ENCODE measurements around the gene FRMD7.
"Not testable (repeated sequence)": the region's sequence is repeated elsewhere in the genome, so short reads cannot be mapped to it uniquely, and the experiment has no call there.

FRMD7 gene

DNA sequence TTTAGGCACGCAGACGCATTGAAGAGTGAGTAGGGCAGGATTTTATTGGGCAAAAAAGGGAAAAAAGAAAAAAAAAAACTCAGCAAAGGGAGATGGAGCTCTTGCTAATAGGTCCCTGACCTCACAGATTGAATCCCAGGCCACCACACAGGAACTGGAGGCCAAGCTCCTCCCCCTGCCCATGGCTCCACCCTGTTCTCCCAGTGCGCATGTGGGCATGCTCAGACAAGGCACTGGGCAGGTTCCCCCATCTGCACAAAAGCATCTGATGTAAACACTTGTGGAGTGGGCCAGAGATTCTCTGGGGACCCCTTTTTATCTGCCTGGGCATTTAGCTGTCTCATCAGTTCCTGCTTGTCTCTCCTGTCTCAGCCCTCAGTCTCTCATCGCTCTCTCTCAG is 9.5 kb downstream of the FRMD7 start:
- TF ChIP-seq POLR2A (IDR thresholded peaks at IDR 0.05; ENCODE audit: low read length) (no peak), GATA1 (IDR thresholded peaks at IDR 0.05; ENCODE audit: low read depth, low read length) (no peak)
- DNase-seq, result peak in 1 of 2 experiments; percentile 1

DNA sequence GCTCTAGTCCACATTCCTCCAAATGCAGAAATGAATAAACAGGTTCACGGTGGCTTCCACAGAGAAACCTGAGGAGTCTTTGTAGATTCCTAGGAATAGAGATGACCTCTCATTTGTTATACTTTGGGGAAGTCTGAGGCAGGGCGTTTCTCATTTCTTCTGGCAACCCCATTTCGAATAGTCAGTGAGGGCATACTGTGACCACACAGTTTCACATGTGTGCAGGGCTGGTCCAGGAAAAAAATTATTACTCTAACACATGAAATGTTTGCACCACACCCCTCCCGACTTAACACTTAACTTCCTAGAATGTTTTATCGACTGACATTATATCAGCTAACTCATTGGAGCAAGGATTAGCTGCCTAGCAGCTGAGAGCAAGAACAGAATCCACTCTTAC is 12.0 kb downstream of the FRMD7 start:
- no peak for TF ChIP-seq POLR2A (IDR thresholded peaks at IDR 0.05; ENCODE audit: low read length)
- TF ChIP-seq GATA1 (IDR thresholded peaks at IDR 0.05; ENCODE audit: low read depth, low read length), result no peak
- no peak for DNase-seq

DNA sequence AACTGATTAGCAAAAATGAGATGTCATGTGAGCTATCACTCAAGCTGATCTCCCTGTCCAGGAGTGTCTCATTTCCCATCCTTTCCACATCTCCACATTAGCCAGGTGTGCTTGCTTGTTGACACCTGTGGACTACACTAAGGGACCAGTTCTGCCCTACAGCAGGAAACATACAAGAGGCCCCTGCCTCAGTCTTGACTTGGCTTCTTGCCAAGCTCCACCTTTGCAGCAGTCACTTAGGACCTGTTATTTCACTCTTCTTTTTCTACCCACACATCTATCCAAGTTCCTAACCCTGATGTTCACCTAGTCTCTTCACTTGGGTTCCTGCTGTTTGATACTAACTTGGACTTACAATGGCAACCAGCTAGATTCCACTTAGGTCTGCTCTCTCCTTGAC is 13.2 kb downstream of the FRMD7 start:
- DNase-seq, result no peak
- TF ChIP-seq GATA1 (IDR thresholded peaks at IDR 0.05; ENCODE audit: low read depth, low read length), result no peak
- no peak for TF ChIP-seq POLR2A (IDR thresholded peaks at IDR 0.05; ENCODE audit: low read length)

- no peak for TF ChIP-seq POLR2A (IDR thresholded peaks at IDR 0.05; ENCODE audit: low read length)
- TF ChIP-seq GATA1 (IDR thresholded peaks at IDR 0.05; ENCODE audit: low read depth, low read length), result no peak
- DNase-seq, result no peak
Measured at GRCh38 chrX:132107291-132107690, 20.5 kb downstream of the FRMD7 start.

DNA sequence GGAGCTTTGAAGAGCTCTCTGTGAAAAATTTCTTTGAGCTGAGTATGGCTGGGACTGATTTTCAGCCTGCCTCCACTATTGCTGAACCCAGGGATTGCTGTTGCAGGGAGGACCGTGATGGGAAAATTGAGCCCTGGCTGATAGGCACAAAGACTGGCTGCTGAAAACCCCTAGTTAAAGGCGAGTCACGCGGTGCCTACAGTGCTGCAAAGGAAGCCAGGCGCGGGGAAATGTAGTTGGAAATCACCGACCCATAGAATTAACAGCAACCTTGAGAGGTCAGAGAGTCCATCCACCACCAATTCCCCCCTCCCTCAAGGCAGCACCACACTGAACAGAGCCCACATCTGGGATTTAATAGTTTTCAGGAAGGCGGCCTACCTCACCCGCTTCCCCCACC is 26.0 kb downstream of the FRMD7 start:
- no peak for TF ChIP-seq GATA1 (IDR thresholded peaks at IDR 0.05; ENCODE audit: low read depth, low read length)
- TF ChIP-seq POLR2A (IDR thresholded peaks at IDR 0.05; ENCODE audit: low read length), result no peak
- DNase-seq, result no peak

DNA sequence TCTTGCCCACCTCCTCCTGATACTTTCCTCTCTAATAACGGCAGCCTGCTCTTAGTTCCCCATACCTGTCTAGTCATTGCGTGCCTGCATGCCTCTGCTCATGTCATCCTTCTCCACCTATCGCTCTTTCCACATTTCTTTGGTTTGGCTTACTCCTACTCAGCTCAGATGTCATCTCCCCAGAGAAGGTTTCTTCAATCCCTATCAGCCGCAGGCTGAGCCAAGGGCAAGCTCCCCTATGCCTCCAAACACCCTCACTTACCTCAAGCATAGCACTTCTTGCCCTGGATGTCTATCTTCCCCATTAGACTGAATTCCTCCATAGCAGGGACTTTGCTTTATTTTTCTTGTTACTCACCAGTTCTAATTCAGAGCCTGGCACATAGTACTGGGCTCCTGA is 26.6 kb downstream of the FRMD7 start:
- TF ChIP-seq POLR2A (IDR thresholded peaks at IDR 0.05; ENCODE audit: low read length) (no peak), GATA1 (IDR thresholded peaks at IDR 0.05; ENCODE audit: low read depth, low read length) (no peak)

GRCh38 chrX:132098704-132099103 is 29.1 kb downstream of the FRMD7 start:
- not testable (repeated sequence) for DNase-seq

More for the DNA sequence above, 26.6 kb downstream of the FRMD7 start:
- DNase-seq, result no peak

DNA sequence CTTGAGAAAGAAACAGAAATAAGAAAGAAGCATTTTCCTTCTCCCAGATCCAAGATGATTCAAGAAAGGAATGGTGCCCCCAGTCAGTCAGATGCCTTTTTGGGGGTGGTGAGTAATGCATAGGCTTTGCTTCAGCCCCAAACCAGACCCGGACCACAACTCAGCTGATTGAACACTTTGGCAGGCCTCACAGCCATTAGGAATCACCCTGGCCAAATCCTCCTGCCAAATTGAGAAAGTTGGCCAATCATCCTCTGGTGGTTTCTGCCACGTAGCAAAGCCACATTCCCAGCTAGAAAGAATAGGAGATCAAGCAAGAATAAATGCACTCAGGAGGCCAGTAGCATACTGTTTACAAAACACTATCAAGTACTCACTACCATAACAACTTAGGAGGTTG is 33.7 kb downstream of the FRMD7 start:
- DNase-seq, result no peak
- TF ChIP-seq POLR2A (IDR thresholded peaks at IDR 0.05; ENCODE audit: low read length), result no peak
- no peak for TF ChIP-seq GATA1 (IDR thresholded peaks at IDR 0.05; ENCODE audit: low read depth, low read length)

GRCh38 chrX:132093239-132093860 is 34.5 kb downstream of the FRMD7 start:
- DNase-seq, result no peak
- TF ChIP-seq GATA1 (IDR thresholded peaks at IDR 0.05; ENCODE audit: low read depth, low read length) (no peak), POLR2A (IDR thresholded peaks at IDR 0.05; ENCODE audit: low read length) (no peak)

DNA sequence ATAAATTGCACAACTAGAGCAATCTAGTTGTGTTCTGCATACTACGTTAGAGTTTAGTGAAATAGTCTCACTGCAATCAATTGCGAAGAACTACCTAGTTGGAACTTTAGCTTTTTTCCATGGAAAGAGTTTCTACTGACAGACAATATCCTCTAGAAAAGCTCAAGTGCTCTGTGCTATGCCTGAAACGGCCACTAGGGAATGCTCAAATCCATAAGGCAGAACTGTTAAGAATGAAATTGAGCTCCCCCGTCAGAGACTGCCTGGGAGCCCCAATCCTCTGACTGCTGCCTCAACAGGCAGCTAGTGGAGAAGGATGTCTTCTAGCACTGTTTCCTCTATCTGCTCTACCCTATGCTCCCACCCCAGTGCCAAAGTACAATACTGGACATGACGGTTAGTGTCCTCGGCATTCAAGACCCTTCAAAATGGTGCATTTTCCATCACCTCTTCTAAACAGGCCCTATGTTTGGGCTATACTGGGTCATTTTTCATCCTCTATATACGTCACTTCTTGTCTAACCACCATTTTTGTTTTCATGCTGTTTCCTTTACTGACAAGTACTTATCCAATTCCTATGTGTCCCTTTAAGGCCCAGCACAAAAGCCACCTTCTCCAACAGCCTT is 35.3 kb downstream of the FRMD7 start:
- peak; percentile 67 to 75 for DNase-seq
- TF ChIP-seq POLR2A (IDR thresholded peaks at IDR 0.05; ENCODE audit: low read length) (no peak), GATA1 (IDR thresholded peaks at IDR 0.05; ENCODE audit: low read depth, low read length) (no peak)

GRCh38 chrX:132090403-132091159 is 37.2 kb downstream of the FRMD7 start:
- DNase-seq, result no peak
- TF ChIP-seq POLR2A (IDR thresholded peaks at IDR 0.05; ENCODE audit: low read length), result no peak
- TF ChIP-seq GATA1 (IDR thresholded peaks at IDR 0.05; ENCODE audit: low read depth, low read length), result no peak

GRCh38 chrX:132088864-132089263 is 39.0 kb downstream of the FRMD7 start:
- DNase-seq, result no peak
- TF ChIP-seq GATA1 (IDR thresholded peaks at IDR 0.05; ENCODE audit: low read depth, low read length) (no peak), POLR2A (IDR thresholded peaks at IDR 0.05; ENCODE audit: low read length) (no peak)

- no peak for DNase-seq
- TF ChIP-seq GATA1 (IDR thresholded peaks at IDR 0.05; ENCODE audit: low read depth, low read length) (no peak), POLR2A (IDR thresholded peaks at IDR 0.05; ENCODE audit: low read length) (no peak)
Measured at GRCh38 chrX:132086672-132087071, 41.1 kb downstream of the FRMD7 start.

- TF ChIP-seq POLR2A (IDR thresholded peaks at IDR 0.05; ENCODE audit: low read length) (no peak), GATA1 (IDR thresholded peaks at IDR 0.05; ENCODE audit: low read depth, low read length) (no peak)
Measured at GRCh38 chrX:132085786-132086185, 42.0 kb downstream of the FRMD7 start.

GRCh38 chrX:132077912-132078311 is 49.9 kb downstream of the FRMD7 start:
- no peak for TF ChIP-seq POLR2A (IDR thresholded peaks at IDR 0.05; ENCODE audit: low read length)
- TF ChIP-seq GATA1 (IDR thresholded peaks at IDR 0.05; ENCODE audit: low read depth, low read length), result no peak

More at GRCh38 chrX:132085786-132086185, 42.0 kb downstream of the FRMD7 start:
- DNase-seq, result no peak

More at GRCh38 chrX:132077912-132078311, 49.9 kb downstream of the FRMD7 start:
- DNase-seq, result no peak
